ENCODE measurements around the gene REC114.

- TF ChIP-seq ZBTB21 (CRISPR knock-in tag; IDR thresholded peaks at IDR 0.05; ENCODE audit: borderline replicate concordance): no peak
- no peak for TF ChIP-seq ELF4 (CRISPR knock-in tag; IDR thresholded peaks at IDR 0.05; ENCODE audit: low read depth)
- TF ChIP-seq NFYB (CRISPR knock-in tag; conservative IDR thresholded peaks at IDR 0.05; ENCODE audit: low read depth): no peak
- no peak for TF ChIP-seq CTCF (IDR thresholded peaks at IDR 0.05)
- TF ChIP-seq IRF1 (CRISPR knock-in tag; IDR thresholded peaks at IDR 0.05): no peak
- TF ChIP-seq ATF6 (CRISPR knock-in tag; IDR thresholded peaks at IDR 0.05): no peak
- TF ChIP-seq ATF3 (CRISPR knock-in tag; conservative IDR thresholded peaks at IDR 0.05): no peak
- TF ChIP-seq SMAD4 (CRISPR knock-in tag; IDR thresholded peaks at IDR 0.05): no peak
- TF ChIP-seq AR (CRISPR knock-in tag; IDR thresholded peaks at IDR 0.05): no peak
- TF ChIP-seq PRRX2 (CRISPR knock-in tag; IDR thresholded peaks at IDR 0.05): no peak
- no peak for TF ChIP-seq IRF2 (CRISPR knock-in tag; IDR thresholded peaks at IDR 0.05; ENCODE audit: borderline replicate concordance, low read depth)
Measured at GRCh38 chr15:73578026-73578425, 135.1 kb downstream of the REC114 start.
